Mammary epithelial cell (primary cell): ENCODE data around the gene LRRC8D.

Experiments used
- EZH2 ChIP-seq: IDR thresholded peaks from 2 replicates; pipeline ENCODE4 v1.6.1; 2012; ENCODE audit warnings: low read length, inconsistent platforms, borderline replicate concordance
- TF ChIP-seq, protein P1 (sequence below), 2 donors: IDR thresholded peaks in 1 of 2; conservative IDR thresholded peaks in 1 of 2; 2 replicates each; pipeline ENCODE4 v1.5.1; 2011 to 2012; ENCODE audit warnings: inconsistent platforms in 2 of 2, low read length in 2 of 2, mild to moderate bottlenecking in 2 of 2, control low read depth in 1 of 2, low read depth in 1 of 2; ENCODE audit not compliant: insufficient read depth in 1 of 2; ENCODE audit errors: extremely low read depth in 1 of 2

- TF ChIP-seq, protein P1, sequence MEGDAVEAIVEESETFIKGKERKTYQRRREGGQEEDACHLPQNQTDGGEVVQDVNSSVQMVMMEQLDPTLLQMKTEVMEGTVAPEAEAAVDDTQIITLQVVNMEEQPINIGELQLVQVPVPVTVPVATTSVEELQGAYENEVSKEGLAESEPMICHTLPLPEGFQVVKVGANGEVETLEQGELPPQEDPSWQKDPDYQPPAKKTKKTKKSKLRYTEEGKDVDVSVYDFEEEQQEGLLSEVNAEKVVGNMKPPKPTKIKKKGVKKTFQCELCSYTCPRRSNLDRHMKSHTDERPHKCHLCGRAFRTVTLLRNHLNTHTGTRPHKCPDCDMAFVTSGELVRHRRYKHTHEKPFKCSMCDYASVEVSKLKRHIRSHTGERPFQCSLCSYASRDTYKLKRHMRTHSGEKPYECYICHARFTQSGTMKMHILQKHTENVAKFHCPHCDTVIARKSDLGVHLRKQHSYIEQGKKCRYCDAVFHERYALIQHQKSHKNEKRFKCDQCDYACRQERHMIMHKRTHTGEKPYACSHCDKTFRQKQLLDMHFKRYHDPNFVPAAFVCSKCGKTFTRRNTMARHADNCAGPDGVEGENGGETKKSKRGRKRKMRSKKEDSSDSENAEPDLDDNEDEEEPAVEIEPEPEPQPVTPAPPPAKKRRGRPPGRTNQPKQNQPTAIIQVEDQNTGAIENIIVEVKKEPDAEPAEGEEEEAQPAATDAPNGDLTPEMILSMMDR (conservative IDR thresholded peaks at IDR 0.05 in 1 of 2, IDR thresholded peaks at IDR 0.05 in 1 of 2; ENCODE audit: extremely low read depth in 1 of 2, insufficient read depth in 1 of 2, low read depth in 1 of 2, low read length in 2 of 2), result no peak
- TF ChIP-seq EZH2, result no peak
Measured at GRCh38 chr1:89910268-89910667, 89.4 kb downstream of the LRRC8D start.
